Esophagus squamous epithelium (tissue), 4 donors: ENCODE results near the gene ZNF792.

Source experiments
- CTCF ChIP-seq, 6 experiments: fragments of 450-650 bp in 4 of 6; fragments of 200-600 bp in 2 of 6; sonication (generic) in 2 of 6; IDR thresholded peaks; one replicate each; pipeline ENCODE4 v1.5.1; 2016 to 2019; ENCODE audit warnings: antibody characterized with exemption in 6 of 6, mild to moderate bottlenecking in 4 of 6, moderate library complexity in 4 of 6
- POLR2A ChIP-seq, 4 donors: fragments of 450-650 bp; IDR thresholded peaks; one replicate each; pipeline ENCODE4 v1.6.1; 2017; ENCODE audit warnings: antibody characterized with exemption in 4 of 4, mild to moderate bottlenecking in 4 of 4, moderate library complexity in 3 of 4

- TF ChIP-seq POLR2A (IDR thresholded peaks at IDR 0.05) = no peak
- TF ChIP-seq CTCF (IDR thresholded peaks at IDR 0.05) = no peak
Measured at GRCh38 chr19:34995551-34995950, 31.5 kb upstream of the ZNF792 start.
